ENCODE results near the gene TAF10. TPM values are rescaled to one million over a fixed set of nuclear protein-coding genes. Genes with fewer than 3 reads are reported as not detected.

The TAF10 gene
- total and polyA plus RNA-seq, 2 of the 13 experiments (the other 11 are each of a cell fraction or from before 2014, with no cell fraction given) = 71.3 to 134 TPM

DNA sequence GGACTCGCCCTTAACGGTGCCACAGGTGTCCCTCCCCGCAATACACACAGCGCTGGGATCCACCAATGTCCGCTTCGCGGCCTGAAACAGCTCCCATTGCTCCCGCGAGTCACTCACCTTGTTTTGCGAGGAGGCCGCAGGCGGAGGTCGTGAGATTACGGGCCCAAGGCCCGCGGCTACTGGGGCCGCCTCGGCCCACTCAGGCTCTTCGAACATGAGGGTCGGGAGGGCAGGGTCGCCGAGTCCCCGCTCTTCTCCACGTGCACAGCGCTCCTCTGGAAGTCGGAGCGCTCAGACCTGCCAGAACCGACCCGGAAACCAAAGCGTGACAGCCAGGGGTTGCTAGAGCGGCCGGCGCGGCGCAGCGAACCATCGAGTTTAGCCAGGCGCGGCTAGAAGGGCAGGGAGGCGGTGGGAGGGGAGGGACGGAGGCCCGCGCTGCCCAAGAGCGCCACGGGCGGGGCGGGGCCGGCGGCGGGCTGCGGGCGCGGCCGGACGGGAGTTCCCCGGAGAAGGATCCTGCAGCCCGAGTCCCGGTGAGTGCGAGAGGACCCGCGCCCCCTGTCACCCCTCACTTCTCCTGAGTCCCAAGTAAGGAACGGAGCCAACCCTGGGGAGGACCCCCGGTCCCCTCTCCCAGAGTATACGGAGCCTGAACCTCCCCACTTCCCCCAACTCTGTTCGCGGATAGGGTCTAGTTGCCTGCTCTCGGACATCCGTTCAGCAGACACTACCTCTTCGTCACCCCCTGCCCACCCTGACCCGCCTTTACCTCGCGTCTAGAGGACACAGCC is 8.5 kb downstream of the TAF10 start, which contains the start of the genes ILK and RRP8 (continued):
- TF ChIP-seq CHD4 (IDR thresholded peaks at IDR 0.05; ENCODE audit: borderline replicate concordance, low read length) = no peak
- peak; percentile 24 for TF ChIP-seq IKZF4 (CRISPR knock-in tag; IDR thresholded peaks at IDR 0.05; ENCODE audit: borderline replicate concordance, low read depth, not compliant biosample characterization)
- peak; percentile 77; the same call in 1 of the 2 replicates for TF ChIP-seq SMAD9 (CRISPR knock-in tag; IDR thresholded peaks at IDR 0.05)
- TF ChIP-seq ZNF766 (CRISPR knock-in tag; IDR thresholded peaks at IDR 0.05; ENCODE audit: borderline replicate concordance) = no peak
- peak; percentile 84 for TF ChIP-seq ZNF33B (CRISPR knock-in tag; IDR thresholded peaks at IDR 0.05)
- TF ChIP-seq CBX2 (IDR thresholded peaks at IDR 0.05; ENCODE audit: low read depth, low read length) = no peak
- TF ChIP-seq CBX2 (CRISPR knock-in tag; IDR thresholded peaks at IDR 0.05; ENCODE audit: low read depth) = no peak
- TF ChIP-seq, protein P1, sequence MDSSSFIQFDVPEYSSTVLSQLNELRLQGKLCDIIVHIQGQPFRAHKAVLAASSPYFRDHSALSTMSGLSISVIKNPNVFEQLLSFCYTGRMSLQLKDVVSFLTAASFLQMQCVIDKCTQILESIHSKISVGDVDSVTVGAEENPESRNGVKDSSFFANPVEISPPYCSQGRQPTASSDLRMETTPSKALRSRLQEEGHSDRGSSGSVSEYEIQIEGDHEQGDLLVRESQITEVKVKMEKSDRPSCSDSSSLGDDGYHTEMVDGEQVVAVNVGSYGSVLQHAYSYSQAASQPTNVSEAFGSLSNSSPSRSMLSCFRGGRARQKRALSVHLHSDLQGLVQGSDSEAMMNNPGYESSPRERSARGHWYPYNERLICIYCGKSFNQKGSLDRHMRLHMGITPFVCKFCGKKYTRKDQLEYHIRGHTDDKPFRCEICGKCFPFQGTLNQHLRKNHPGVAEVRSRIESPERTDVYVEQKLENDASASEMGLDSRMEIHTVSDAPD (CRISPR knock-in tag; IDR thresholded peaks at IDR 0.05) = peak; percentile 57; the same call in 1 of the 2 replicates
- TF ChIP-seq, protein P2, sequence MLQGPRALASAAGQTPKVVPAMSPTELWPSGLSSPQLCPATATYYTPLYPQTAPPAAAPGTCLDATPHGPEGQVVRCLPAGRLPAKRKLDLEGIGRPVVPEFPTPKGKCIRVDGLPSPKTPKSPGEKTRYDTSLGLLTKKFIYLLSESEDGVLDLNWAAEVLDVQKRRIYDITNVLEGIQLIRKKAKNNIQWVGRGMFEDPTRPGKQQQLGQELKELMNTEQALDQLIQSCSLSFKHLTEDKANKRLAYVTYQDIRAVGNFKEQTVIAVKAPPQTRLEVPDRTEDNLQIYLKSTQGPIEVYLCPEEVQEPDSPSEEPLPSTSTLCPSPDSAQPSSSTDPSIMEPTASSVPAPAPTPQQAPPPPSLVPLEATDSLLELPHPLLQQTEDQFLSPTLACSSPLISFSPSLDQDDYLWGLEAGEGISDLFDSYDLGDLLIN (CRISPR knock-in tag; IDR thresholded peaks at IDR 0.05; ENCODE audit: borderline replicate concordance) = no peak
- no peak for TF ChIP-seq ZNF530 (CRISPR knock-in tag; IDR thresholded peaks at IDR 0.05; ENCODE audit: low read depth)
- TF ChIP-seq ZNF230 (CRISPR knock-in tag; IDR thresholded peaks at IDR 0.05) = no peak
- no peak for TF ChIP-seq MLLT10 (CRISPR knock-in tag; IDR thresholded peaks at IDR 0.05)
- peak; percentile 71; the same call in 1 of the 2 replicates for TF ChIP-seq ZNF563 (CRISPR knock-in tag; IDR thresholded peaks at IDR 0.05)
- TF ChIP-seq ZNF234 (CRISPR knock-in tag; conservative IDR thresholded peaks at IDR 0.05) = no peak
- TF ChIP-seq AKAP8 (CRISPR knock-in tag; IDR thresholded peaks at IDR 0.05) = peak; percentile 66; the same call in 1 of the 2 replicates
- TF ChIP-seq ZBTB42 (CRISPR knock-in tag; IDR thresholded peaks at IDR 0.05) = no peak
- peak; percentile 89 for TF ChIP-seq YEATS2 (CRISPR knock-in tag; IDR thresholded peaks at IDR 0.05; ENCODE audit: borderline replicate concordance)
- TF ChIP-seq SYNCRIP (IDR thresholded peaks at IDR 0.05; ENCODE audit: insufficient read depth, low read depth, low read length) = no peak
- TF ChIP-seq ZNF572 (CRISPR knock-in tag; IDR thresholded peaks at IDR 0.05) = peak; percentile 94; the same call in 1 of the 2 replicates
- peak; percentile 97; the same call in 1 of the 2 replicates for TF ChIP-seq ZNF34 (CRISPR knock-in tag; IDR thresholded peaks at IDR 0.05; ENCODE audit: borderline replicate concordance)
- peak; percentile 84; the same call in 1 of the 2 replicates for TF ChIP-seq ZNF124 (CRISPR knock-in tag; IDR thresholded peaks at IDR 0.05)
- no peak; the same call in 1 of the 2 replicates for TF ChIP-seq ZNF12 (CRISPR knock-in tag; IDR thresholded peaks at IDR 0.05)
- TF ChIP-seq, protein P3, sequence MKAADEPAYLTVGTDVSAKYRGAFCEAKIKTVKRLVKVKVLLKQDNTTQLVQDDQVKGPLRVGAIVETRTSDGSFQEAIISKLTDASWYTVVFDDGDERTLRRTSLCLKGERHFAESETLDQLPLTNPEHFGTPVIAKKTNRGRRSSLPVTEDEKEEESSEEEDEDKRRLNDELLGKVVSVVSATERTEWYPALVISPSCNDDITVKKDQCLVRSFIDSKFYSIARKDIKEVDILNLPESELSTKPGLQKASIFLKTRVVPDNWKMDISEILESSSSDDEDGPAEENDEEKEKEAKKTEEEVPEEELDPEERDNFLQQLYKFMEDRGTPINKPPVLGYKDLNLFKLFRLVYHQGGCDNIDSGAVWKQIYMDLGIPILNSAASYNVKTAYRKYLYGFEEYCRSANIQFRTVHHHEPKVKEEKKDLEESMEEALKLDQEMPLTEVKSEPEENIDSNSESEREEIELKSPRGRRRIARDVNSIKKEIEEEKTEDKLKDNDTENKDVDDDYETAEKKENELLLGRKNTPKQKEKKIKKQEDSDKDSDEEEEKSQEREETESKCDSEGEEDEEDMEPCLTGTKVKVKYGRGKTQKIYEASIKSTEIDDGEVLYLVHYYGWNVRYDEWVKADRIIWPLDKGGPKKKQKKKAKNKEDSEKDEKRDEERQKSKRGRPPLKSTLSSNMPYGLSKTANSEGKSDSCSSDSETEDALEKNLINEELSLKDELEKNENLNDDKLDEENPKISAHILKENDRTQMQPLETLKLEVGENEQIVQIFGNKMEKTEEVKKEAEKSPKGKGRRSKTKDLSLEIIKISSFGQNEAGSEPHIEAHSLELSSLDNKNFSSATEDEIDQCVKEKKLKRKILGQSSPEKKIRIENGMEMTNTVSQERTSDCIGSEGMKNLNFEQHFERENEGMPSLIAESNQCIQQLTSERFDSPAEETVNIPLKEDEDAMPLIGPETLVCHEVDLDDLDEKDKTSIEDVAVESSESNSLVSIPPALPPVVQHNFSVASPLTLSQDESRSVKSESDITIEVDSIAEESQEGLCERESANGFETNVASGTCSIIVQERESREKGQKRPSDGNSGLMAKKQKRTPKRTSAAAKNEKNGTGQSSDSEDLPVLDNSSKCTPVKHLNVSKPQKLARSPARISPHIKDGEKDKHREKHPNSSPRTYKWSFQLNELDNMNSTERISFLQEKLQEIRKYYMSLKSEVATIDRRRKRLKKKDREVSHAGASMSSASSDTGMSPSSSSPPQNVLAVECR (CRISPR knock-in tag; IDR thresholded peaks at IDR 0.05; ENCODE audit: borderline replicate concordance) = peak; percentile 99
- TF ChIP-seq ZFP82 (CRISPR knock-in tag; IDR thresholded peaks at IDR 0.05; ENCODE audit: borderline replicate concordance) = no peak

All from HepG2 (cell line).